Transverse colon (tissue), 4 donors: ENCODE results near the gene MORC2. TPM values are rescaled to one million over a fixed set of nuclear protein-coding genes. Genes with fewer than 3 reads are reported as not detected.

Experiments used
- DNase-seq: peaks from one replicate; pipeline ENCODE4 v3.0.0-alpha.2; 2019
- H3K27ac ChIP-seq, 4 donors: fragments of 200-600 bp; sonication (generic); 2 replicates each; pipeline ENCODE4 v1.5.1; 2016 to 2018; ENCODE audit warnings: inconsistent platforms in 4 of 4
- H3K27me3 ChIP-seq: fragments of 200-600 bp; sonication (generic); 2 replicates; pipeline ENCODE4 v1.5.1; 2017; ENCODE audit warnings: inconsistent platforms
- H3K36me3 ChIP-seq, 4 donors: fragments of 200-600 bp; sonication (generic); 2 replicates each; pipeline ENCODE4 v1.5.1; 2017 to 2019; ENCODE audit warnings: inconsistent platforms in 4 of 4
- H3K4me1 ChIP-seq, 4 donors: fragments of 200-600 bp; sonication (generic); 2 replicates each; pipeline ENCODE4 v1.5.1; 2017 to 2020; ENCODE audit warnings: inconsistent platforms in 4 of 4
- H3K4me3 ChIP-seq, 4 donors: fragments of 200-600 bp; sonication (generic); 1 replicate in 1 of 4; 2 replicates in 3 of 4; pipeline versions ENCODE4 v1.5.1 to v1.6.1; 2017 to 2019; ENCODE audit warnings: inconsistent platforms in 4 of 4
- H3K9me3 ChIP-seq, 2 donors: fragments of 200-600 bp; sonication (generic); 2 replicates each; pipeline ENCODE4 v1.5.1; 2017 to 2019; ENCODE audit warnings: inconsistent platforms in 2 of 2
- EP300 ChIP-seq: sonication (generic); formaldehyde crosslinking; IDR thresholded peaks from one replicate; pipeline ENCODE4 v1.6.1; 2017; ENCODE audit warnings: antibody characterized with exemption, low read depth
- POLR2A ChIP-seq: fragments of 450-650 bp; IDR thresholded peaks from one replicate; pipeline ENCODE4 v1.6.1; 2016; ENCODE audit warnings: antibody characterized with exemption, mild to moderate bottlenecking, moderate library complexity
- POLR2AphosphoS5 ChIP-seq, 3 donors: sonication (generic); formaldehyde crosslinking; IDR thresholded peaks; one replicate each; pipeline ENCODE4 v1.6.1; 2016; ENCODE audit warnings: antibody characterized with exemption in 3 of 3
- WGBS, 2 donors: methylation state at CpG; one replicate each; pipeline ENCODE4 v1.1.5; 2018; ENCODE audit warnings: low coverage in 1 of 2; 5-methylcytosine and 5-hydroxymethylcytosine counted together
- in situ Hi-C, 4 donors: fragments of 200-750 bp; cut with MboI; loops; one replicate each; pipeline versions ENCODE4 v1.15.0 to v1.15.1; 2017; ENCODE audit warnings: low sequenced_read_pairs in 3 of 4, low pct_ligation_motif_present in 1 of 4, low pct_unique_long_range_greater_than_20kb in 1 of 4
- intact Hi-C: fragments of 100-400 bp; cut with DNase I; formaldehyde crosslinking; loops from one replicate; pipeline ENCODE4 v1.15.1; 2023; ENCODE audit warnings: low total_unique reads
- total RNA-seq, 4 donors: library from RNA; depleted of rRNA; stranded (reverse); fragments of >200 nt; gene quantifications; one replicate each; pipeline ENCODE4 v1.1.0, GENCODE V29; 2016
- TF ChIP-seq, protein P1 (sequence below), 5 experiments: fragments of 200-600 bp in 3 of 5; fragments of 450-650 bp in 2 of 5; sonication (generic) in 3 of 5; IDR thresholded peaks; 1 replicate in 2 of 5; 2 replicates in 3 of 5; pipeline ENCODE4 v1.5.1; 2016 to 2017; ENCODE audit warnings: antibody characterized with exemption in 5 of 5, inconsistent platforms in 3 of 5, mild to moderate bottlenecking in 2 of 5, moderate library complexity in 1 of 5

Gene MORC2
- total RNA-seq, 4 donors from 2014 or later: 11.9 to 23.9 (median 19.1) TPM

- Histone ChIP-seq H3K27ac (no peak overlapping the region), H3K4me3 (no peak overlapping the region), H3K36me3 (no peaks in the 10 kb centered on the region), H3K27me3 (no peaks in the 10 kb centered on the region), H3K9me3 (peaks cover 0 to 9% of the 10 kb centered on the region in 2 donors), H3K4me1 (peaks cover 0 to 15% (median 6%) of the 10 kb centered on the region in 4 donors)
- intact Hi-C loops: no loop called here
- DNase-seq: no peak
- TF ChIP-seq, protein P1, sequence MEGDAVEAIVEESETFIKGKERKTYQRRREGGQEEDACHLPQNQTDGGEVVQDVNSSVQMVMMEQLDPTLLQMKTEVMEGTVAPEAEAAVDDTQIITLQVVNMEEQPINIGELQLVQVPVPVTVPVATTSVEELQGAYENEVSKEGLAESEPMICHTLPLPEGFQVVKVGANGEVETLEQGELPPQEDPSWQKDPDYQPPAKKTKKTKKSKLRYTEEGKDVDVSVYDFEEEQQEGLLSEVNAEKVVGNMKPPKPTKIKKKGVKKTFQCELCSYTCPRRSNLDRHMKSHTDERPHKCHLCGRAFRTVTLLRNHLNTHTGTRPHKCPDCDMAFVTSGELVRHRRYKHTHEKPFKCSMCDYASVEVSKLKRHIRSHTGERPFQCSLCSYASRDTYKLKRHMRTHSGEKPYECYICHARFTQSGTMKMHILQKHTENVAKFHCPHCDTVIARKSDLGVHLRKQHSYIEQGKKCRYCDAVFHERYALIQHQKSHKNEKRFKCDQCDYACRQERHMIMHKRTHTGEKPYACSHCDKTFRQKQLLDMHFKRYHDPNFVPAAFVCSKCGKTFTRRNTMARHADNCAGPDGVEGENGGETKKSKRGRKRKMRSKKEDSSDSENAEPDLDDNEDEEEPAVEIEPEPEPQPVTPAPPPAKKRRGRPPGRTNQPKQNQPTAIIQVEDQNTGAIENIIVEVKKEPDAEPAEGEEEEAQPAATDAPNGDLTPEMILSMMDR (IDR thresholded peaks at IDR 0.05): no peak
- no peak for TF ChIP-seq POLR2A
- no peak for TF ChIP-seq EP300
- TF ChIP-seq POLR2AphosphoS5 (IDR thresholded peaks at IDR 0.05): no peak
- 72 to 81% methylated on average over 3 to 7 of the region's 7 CpGs for WGBS, 2 donors
- in situ Hi-C loops: loop anchor here in 2 of 4 donors (10.0 to 25.0 kb wide), 2 partner anchors 283 to 285 kb away; partner anchors contain the start of gene SLC35E4 (in 2 of the 2)
Measured at GRCh38 chr22:30919973-30920372, 48.6 kb downstream of the MORC2 start.

DNA sequence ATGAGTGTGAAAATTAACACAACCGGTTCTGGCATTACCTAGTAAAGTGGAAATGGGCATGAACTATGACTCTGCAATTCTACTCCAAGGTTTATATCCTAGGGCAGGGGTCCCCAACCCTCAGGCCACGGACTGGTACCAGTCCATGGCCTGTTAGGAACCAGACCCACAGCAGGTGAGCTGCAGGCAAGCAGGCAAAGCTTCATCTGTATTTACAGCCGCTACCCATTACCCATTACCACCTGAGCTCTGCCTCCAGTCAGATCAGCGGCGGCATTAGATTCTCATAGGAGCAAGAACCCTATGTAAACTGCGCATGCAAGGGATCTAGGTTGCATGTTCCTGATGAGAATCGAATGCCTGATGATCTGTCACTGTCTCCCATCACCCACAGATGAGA lies 49.8 kb downstream of the MORC2 start:
- no peak for TF ChIP-seq POLR2AphosphoS5 (IDR thresholded peaks at IDR 0.05)
- TF ChIP-seq POLR2A: no peak
- TF ChIP-seq EP300: no peak
- TF ChIP-seq, protein P1 (IDR thresholded peaks at IDR 0.05): no peak
- intact Hi-C loops: no loop called here
- in situ Hi-C loops: loop anchor here in 2 of 4 donors (10.0 to 25.0 kb wide), 2 partner anchors 281 to 284 kb away; partner anchors contain the start of gene SLC35E4 (in 2 of the 2)
- Histone ChIP-seq H3K9me3 (peaks cover 0 to 9% of the 10 kb centered on the region in 2 donors), H3K27me3 (no peaks in the 10 kb centered on the region), H3K27ac (no peak overlapping the region), H3K4me1 (peaks cover 0 to 15% (median 6%) of the 10 kb centered on the region in 4 donors), H3K36me3 (no peaks in the 10 kb centered on the region), H3K4me3 (no peak overlapping the region)
- 88 to 92% methylated on average over 3 to 7 of the region's 7 CpGs for WGBS, 2 donors
- DNase-seq: no peak

DNA sequence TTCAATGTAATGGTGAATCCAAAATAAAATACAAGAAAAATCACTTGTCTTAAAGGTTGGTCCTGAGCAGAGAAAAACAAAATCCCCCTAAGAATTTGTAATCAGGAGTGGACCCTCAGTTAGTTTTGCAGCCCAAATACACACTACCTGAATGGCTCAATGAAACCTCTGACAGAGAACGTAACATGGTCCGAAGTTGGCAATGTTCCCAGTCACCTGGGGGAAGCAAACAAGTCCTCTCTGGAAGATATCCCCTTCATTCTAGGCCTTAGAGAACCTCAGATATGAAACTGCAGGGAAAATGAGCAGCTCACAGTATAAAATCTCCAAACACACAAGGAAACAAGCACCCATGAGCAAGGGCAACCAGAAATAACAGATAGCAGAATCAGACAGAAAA lies 58.2 kb downstream of the MORC2 start:
- DNase-seq: no peak
- intact Hi-C loops (no loop called here), in situ Hi-C loops (loop anchor here in 2 of 4 donors (10.0 to 25.0 kb wide), 2 partner anchors 273 to 276 kb away; partner anchors contain the start of gene SLC35E4 (in 2 of the 2))
- TF ChIP-seq POLR2A (no peak), EP300 (no peak), POLR2AphosphoS5 (IDR thresholded peaks at IDR 0.05) (no peak)
- TF ChIP-seq, protein P1 (IDR thresholded peaks at IDR 0.05): no peak
- no peaks in the 10 kb centered on the region for H3K36me3 ChIP-seq
- no peaks in the 10 kb centered on the region for H3K4me1 ChIP-seq
- no peak overlapping the region for H3K27ac ChIP-seq
- no peak overlapping the region for H3K4me3 ChIP-seq
- H3K9me3 ChIP-seq: peaks cover 0 to 2% of the 10 kb centered on the region in 2 donors
- no peaks in the 10 kb centered on the region for H3K27me3 ChIP-seq
- 88% methylated on average over 2 of the region's 2 CpGs; no CpG with 5 or more reads in 1 of the 2 donors for WGBS, 2 donors

DNA sequence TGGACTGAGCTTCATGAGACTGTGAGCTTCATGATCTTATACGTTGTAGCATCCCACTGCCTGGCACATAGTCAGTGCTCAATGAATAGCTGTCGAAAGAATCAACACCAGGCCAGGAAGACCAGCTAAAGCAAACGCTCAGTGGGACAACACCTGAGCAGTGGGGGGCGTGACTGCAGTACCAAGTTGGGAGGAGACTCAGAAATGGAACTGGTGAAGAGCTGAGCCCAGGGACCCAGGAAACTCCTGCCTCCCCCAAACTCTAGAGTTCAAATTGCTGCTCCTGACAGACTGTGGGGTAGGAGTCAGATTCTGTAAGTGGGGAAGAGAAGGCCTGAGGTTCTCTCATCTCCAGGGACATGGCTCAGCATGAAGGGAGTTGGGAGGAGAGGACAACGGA lies 59.3 kb downstream of the MORC2 start:
- H3K36me3 ChIP-seq: no peaks in the 10 kb centered on the region
- H3K4me1 ChIP-seq: no peaks in the 10 kb centered on the region
- no peaks in the 10 kb centered on the region for H3K27me3 ChIP-seq
- H3K9me3 ChIP-seq: no peaks in the 10 kb centered on the region
- intact Hi-C loops (loop anchor here (10.0 kb wide), 2 partner anchors 145 to 285 kb away; no protein-coding TSS in a partner anchor), in situ Hi-C loops (loop anchor here in 1 of 4 donors (25.0 kb wide), 1 partner anchor 272 kb away; the partner anchor contains the start of gene SLC35E4)
- TF ChIP-seq, protein P1 (IDR thresholded peaks at IDR 0.05): no peak
- TF ChIP-seq POLR2AphosphoS5 (IDR thresholded peaks at IDR 0.05) (no peak), POLR2A (no peak), EP300 (no peak)
- 87 to 88% methylated on average over 2 to 5 of the region's 5 CpGs for WGBS, 2 donors
- H3K27ac ChIP-seq: no peak overlapping the region
- H3K4me3 ChIP-seq: no peak overlapping the region
- no peak for DNase-seq
